ENCODE measurements around the gene NPPB. TPM values are rescaled to one million over a fixed set of nuclear protein-coding genes. Genes with fewer than 3 reads are reported as not detected.
"Not testable (repeated sequence)": the region's sequence is repeated elsewhere in the genome, so short reads cannot be mapped to it uniquely, and the experiment has no call there.

Gene NPPB
- 3.9 and 4.7 TPM in 2 replicates for total RNA-seq

- no peak for TF ChIP-seq CTCF (IDR thresholded peaks at IDR 0.05; ENCODE audit: insufficient read depth, low read depth, low read length)
- no peak for DNase-seq (ENCODE audit: low read depth)
- H3K4me3 ChIP-seq (ENCODE audit: low read depth, low read length): no peak within 1 kb of the TSS
These were observed at the start of gene NPPB for GRCh38 chr1:11858613-11858967. NPPB (minus strand) TSS chr1:11858945; CDS start chr1:11858833, 112 bp downstream.

GRCh38 chr1:11908095-11908675 lies 49.4 kb upstream of the NPPB start:
- TF ChIP-seq CTCF (IDR thresholded peaks at IDR 0.05; ENCODE audit: insufficient read depth, low read depth, low read length): no peak
- peak overlapping the region; percentile 73 for H3K4me3 ChIP-seq (ENCODE audit: low read depth, low read length)
- DNase-seq (ENCODE audit: low read depth): peak; percentile 98

GRCh38 chr1:11907275-11908094 lies 48.7 kb upstream of the NPPB start:
- TF ChIP-seq CTCF (IDR thresholded peaks at IDR 0.05; ENCODE audit: insufficient read depth, low read depth, low read length): peak; percentile 80
- H3K4me3 ChIP-seq (ENCODE audit: low read depth, low read length): no peak overlapping the region
- peak; percentile 96 for DNase-seq (ENCODE audit: low read depth)

GRCh38 chr1:11906870-11907269 lies 48.1 kb upstream of the NPPB start:
- H3K4me3 ChIP-seq (ENCODE audit: low read depth, low read length): no peak overlapping the region
- TF ChIP-seq CTCF (IDR thresholded peaks at IDR 0.05; ENCODE audit: insufficient read depth, low read depth, low read length): no peak
- no peak for DNase-seq (ENCODE audit: low read depth)

- no peak for TF ChIP-seq CTCF (IDR thresholded peaks at IDR 0.05; ENCODE audit: insufficient read depth, low read depth, low read length)
- H3K4me3 ChIP-seq (ENCODE audit: low read depth, low read length): no peak overlapping the region
- no peak for DNase-seq (ENCODE audit: low read depth)
These were observed 46.2 kb upstream of the NPPB start for GRCh38 chr1:11904978-11905377.

GRCh38 chr1:11904156-11904555 lies 45.4 kb upstream of the NPPB start:
- not testable (repeated sequence) for DNase-seq (ENCODE audit: low read depth); H3K4me3 ChIP-seq (ENCODE audit: low read depth, low read length)

- no peak overlapping the region for H3K4me3 ChIP-seq (ENCODE audit: low read depth, low read length)
- TF ChIP-seq CTCF (IDR thresholded peaks at IDR 0.05; ENCODE audit: insufficient read depth, low read depth, low read length): no peak
- no peak for DNase-seq (ENCODE audit: low read depth)
These were observed 44.5 kb upstream of the NPPB start for GRCh38 chr1:11903210-11903609.

- H3K4me3 ChIP-seq (ENCODE audit: low read depth, low read length); DNase-seq (ENCODE audit: low read depth): not testable (repeated sequence)
These were observed 42.7 kb upstream of the NPPB start for GRCh38 chr1:11901446-11901845.

Data from fibroblast of villous mesenchyme (primary cell).